Inflammatory macrophage (primary cell): ENCODE results near the gene VMAC.

Experiments used
- DNase-seq, 2 donors: peaks; one replicate each; pipeline ENCODE4 v3.0.0-alpha.2; 2020 to 2022

VMAC gene

GRCh38 chr19:5884065-5884811 lies 20.4 kb upstream of the VMAC start:
- DNase-seq = peak; percentile 16 to 37

GRCh38 chr19:5889288-5889971 lies 15.2 kb upstream of the VMAC start:
- DNase-seq = no peak

GRCh38 chr19:5890099-5890498 lies 14.6 kb upstream of the VMAC start:
- DNase-seq = no peak

GRCh38 chr19:5891572-5891937 lies 13.1 kb upstream of the VMAC start:
- DNase-seq = no peak

GRCh38 chr19:5891938-5892771 lies 12.5 kb upstream of the VMAC start:
- DNase-seq = peak; percentile 11 to 38

- DNase-seq = no peak
These were observed 11.8 kb upstream of the VMAC start for GRCh38 chr19:5892772-5893275.

GRCh38 chr19:5893296-5893903 lies 11.3 kb upstream of the VMAC start:
- DNase-seq = no peak

GRCh38 chr19:5893907-5894703 lies 10.6 kb upstream of the VMAC start:
- no peak for DNase-seq

- no peak for DNase-seq
These were observed 9.8 kb upstream of the VMAC start for GRCh38 chr19:5894704-5895349.

- no peak for DNase-seq
These were observed 9.3 kb upstream of the VMAC start for GRCh38 chr19:5895409-5895808.

GRCh38 chr19:5895890-5896289 lies 8.8 kb upstream of the VMAC start:
- DNase-seq = no peak

- DNase-seq = no peak
These were observed 8.2 kb upstream of the VMAC start for GRCh38 chr19:5896365-5897076.

GRCh38 chr19:5897189-5897969 lies 7.3 kb upstream of the VMAC start:
- no peak for DNase-seq

- DNase-seq = no peak
These were observed 4.7 kb upstream of the VMAC start for GRCh38 chr19:5899728-5900526.

- no peak for DNase-seq
These were observed 3.7 kb upstream of the VMAC start for GRCh38 chr19:5900976-5901375.

GRCh38 chr19:5903056-5903623 lies 1.5 kb upstream of the VMAC start:
- peak; percentile 28 to 36 for DNase-seq

- peak; percentile 96 to 97 for DNase-seq
These were observed 884 bp upstream of the VMAC start, which contains the start of gene NDUFA11 for GRCh38 chr19:5903624-5904351. Gene NDUFA11, minus strand, starts transcription at chr19:5903790. Its CDS starts 82 bp downstream, at chr19:5903708.
